ENCODE measurements around the gene ANKRD65.
"Not testable (repeated sequence)": the region's sequence is repeated elsewhere in the genome, so short reads cannot be mapped to it uniquely, and the experiment has no call there.

The ANKRD65 gene

GRCh38 chr1:1421147-1421906 is at the start of gene ANKRD65:
ANKRD65 (minus strand) TSS chr1:1421276; CDS start chr1:1421005, 271 bp downstream.
- DNase-seq: no peak

GRCh38 chr1:1468196-1468985 is 47.3 kb upstream of the ANKRD65 start:
- not testable (repeated sequence) for DNase-seq

GRCh38 chr1:1463312-1463711 is 42.2 kb upstream of the ANKRD65 start:
- DNase-seq: no peak

- DNase-seq: no peak
Measured at GRCh38 chr1:1462318-1462966, 41.4 kb upstream of the ANKRD65 start.

DNA sequence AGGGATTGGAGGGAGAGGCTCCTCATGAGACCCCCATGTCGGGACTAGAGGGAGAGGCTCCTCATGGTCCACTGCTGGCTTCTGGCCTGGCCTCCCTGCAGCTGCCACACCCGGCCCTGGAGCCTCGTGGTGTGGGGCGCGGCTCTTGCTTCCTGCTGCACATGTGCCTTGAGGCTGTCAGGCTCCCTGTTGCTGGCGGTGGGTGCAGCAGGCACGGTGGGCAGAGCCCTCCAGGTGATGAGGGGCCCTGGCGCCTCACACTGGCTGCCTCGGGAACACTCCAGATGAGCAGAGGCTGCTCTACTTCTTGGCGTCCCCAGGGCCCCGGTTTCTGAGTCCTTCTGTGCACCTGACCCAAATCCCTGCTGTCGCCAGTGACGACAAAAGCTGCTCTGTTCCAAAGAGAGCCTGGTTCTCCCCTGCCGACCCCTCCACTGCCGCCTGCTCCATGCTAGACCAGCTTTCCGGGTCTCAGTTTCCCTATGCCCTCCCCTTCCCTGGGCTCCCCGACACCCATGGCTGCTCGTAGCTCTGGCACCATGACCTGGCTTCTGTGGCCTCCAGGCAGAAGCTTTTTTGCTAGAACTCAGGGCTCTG is 40.7 kb upstream of the ANKRD65 start:
- DNase-seq: no peak

- no peak for DNase-seq
Measured at GRCh38 chr1:1460540-1461130, 39.6 kb upstream of the ANKRD65 start.

DNA sequence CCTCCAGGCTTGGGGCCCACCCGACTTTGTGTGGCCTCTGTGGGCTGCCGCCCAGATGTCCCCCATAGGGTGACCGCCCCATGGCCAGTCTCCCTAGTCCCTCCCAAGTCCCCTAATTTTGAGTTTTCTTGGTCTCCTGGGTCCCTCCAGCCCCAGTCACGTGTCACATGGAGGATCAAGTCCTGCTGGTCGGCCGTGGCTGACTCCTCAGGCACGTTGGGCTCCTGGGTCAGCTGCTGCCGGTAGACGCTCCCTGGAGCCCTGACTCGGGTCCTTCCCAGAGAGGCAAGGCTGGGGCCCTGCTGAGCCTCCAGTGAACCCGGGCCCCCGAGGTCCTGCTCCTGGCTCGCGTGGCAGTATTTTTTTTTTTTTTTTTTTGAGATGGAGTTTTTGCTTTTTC is 38.6 kb upstream of the ANKRD65 start:
- DNase-seq: not testable (repeated sequence)

- DNase-seq: not testable (repeated sequence)
Measured at GRCh38 chr1:1459156-1459555, 38.1 kb upstream of the ANKRD65 start.

- DNase-seq: not testable (repeated sequence)
Measured at GRCh38 chr1:1456683-1457255, 35.7 kb upstream of the ANKRD65 start.

GRCh38 chr1:1455934-1456333 is 34.9 kb upstream of the ANKRD65 start:
- not testable (repeated sequence) for DNase-seq

GRCh38 chr1:1455366-1455884 is 34.3 kb upstream of the ANKRD65 start:
- no peak for DNase-seq

DNA sequence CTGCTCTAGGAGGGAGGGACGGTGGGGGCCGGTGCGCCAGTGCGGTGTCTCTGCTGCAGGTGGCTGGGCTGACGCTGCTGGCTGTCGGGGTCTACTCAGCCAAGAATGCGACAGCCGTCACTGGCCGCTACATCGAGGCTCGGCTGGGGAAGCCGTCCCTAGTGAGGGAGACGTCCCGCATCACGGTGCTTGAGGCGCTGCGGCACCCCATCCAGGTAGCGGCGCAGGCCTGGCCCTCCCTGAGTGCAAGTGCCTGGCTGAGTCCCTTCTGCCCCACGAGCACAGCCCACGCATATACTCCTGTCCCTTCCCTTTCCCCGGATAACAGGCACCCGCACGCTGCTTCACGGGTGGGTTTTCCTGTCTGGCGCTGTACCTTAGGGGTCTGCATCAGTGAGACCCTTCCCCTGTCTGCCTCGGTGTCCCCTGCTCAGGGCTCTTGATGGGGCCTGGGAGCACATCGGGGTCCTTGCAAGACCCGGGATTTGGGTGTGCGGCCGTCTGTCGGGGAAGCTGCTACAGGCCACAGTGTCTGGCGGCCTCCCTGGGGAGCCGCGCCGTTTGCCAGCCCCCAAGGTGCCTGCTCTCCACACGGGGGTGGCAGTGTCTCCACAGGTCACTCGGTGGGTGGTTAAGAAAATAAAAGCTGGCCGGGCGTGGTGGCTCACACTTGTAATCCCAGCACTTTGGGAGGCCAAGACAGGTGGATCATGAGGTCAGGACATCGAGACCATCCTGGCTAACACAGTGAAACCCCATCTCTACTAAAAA is 33.4 kb upstream of the ANKRD65 start:
- not testable (repeated sequence) for DNase-seq

DNA sequence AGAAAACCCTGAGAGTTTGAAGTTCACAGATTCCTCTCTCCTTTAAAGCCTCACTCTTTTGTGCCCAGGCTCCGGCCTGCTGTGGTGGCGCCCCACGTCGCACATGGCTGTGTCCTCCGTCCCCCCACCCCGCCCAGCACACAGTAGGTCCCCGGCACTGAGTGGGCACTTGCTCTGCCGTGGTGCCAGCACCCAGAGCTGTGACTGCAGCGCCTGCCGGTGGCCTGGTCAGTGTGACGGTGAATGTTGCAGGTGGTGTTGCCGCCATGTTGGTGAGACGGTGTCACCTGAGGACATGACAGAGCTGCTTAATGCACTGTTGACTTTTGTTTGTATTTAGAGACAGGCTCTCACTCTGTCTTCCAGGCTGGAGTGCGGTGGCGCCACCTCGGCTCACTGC is 31.8 kb upstream of the ANKRD65 start:
- no peak for DNase-seq

GRCh38 chr1:1452365-1452739 is 31.3 kb upstream of the ANKRD65 start:
- DNase-seq: not testable (repeated sequence)

DNA sequence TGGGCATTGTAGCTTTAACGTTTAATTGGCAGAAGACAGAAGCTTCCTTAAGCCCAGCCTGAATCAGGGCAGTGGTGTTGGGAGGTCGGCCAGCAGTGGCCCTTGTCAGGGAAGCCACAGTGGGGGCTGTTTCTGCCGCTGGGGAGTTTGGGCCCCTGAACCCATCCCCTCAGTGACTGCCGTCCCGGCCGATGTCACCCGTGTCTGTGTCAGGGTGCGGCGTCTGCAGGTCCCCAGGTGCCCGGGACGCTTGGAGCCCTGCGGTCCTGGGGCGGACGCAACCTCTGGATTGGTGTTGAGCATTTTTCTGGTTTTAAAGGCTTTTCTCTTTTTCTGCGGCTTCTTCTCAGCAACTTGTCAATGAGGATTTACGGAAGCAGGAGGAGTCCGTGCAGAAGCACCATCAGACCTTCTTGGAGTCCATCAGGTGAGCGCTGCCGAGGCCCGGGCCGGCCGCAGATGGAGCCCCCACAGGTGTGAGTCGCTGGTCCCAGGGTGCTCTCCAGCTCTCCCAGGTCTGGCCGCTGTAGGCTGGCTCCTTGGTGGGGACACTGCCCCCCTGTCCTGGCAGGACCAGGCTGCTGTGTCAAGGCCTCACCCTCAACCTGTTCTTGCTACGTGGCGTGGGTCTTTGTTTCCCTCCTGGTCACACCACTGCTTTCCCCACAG is 30.8 kb upstream of the ANKRD65 start:
- DNase-seq: no peak

- not testable (repeated sequence) for DNase-seq
Measured at GRCh38 chr1:1450616-1451015, 29.5 kb upstream of the ANKRD65 start.

DNA sequence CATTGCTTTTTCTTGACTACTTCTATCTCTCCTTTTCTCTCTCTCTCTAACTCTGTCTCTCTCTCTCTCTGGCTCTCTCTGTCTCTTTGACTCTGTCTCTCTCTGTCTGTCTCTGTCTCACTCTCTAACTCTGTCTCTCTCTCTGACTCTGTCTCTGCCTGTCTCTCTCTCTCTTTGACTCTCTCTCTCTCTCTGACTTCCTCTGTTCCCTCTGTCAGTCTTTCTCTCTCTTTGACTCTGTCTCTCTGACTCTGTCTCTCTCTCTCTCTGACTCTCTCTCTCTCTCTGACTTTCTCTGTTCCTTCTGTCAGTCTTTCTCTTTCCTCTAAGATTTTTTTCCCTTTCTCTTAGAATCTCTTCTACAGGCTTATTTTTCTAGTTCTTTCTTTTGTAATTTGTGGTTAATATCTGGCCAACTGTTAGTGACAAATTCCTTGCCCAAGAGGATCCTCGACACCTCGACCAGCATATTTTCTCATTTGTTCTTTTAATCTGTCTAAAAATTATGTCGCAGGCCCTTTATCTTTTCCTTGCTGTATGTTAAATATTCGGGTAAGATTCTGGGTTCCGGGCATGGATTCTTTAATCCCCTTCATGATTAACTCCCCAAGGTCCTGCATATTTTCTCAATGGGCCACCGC is 28.1 kb upstream of the ANKRD65 start, which contains the start of gene ATAD3C:
TSS of gene ATAD3C (plus strand) at position 591 of the 641 bp plus-strand sequence. CDS start 995 bp downstream, outside the sequence.
- no peak for DNase-seq

DNA sequence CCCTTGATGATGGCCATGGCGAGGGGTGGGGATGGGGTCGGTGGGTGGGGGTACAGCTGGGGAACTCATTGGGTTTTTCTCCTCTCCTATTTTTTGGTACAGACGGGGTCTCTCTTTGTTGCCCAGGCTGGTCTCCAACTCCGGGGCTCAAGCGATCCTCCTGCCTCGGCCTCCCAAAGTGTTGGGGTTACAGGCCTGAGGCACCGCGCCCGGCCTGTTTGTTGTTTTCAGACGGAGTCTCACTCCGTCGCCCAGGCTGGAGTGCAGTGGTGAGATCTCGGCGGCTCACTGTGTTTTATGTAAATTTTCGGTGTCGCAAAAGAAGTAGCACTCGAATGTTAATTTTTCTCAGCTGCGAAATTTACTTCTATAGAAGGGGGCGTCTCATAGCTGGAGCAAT is 25.6 kb upstream of the ANKRD65 start:
- not testable (repeated sequence) for DNase-seq

- DNase-seq: no peak
Measured at GRCh38 chr1:1442069-1442770, 21.1 kb upstream of the ANKRD65 start.
